Measurements from ENCODE around the gene UST.

The UST gene

DNA sequence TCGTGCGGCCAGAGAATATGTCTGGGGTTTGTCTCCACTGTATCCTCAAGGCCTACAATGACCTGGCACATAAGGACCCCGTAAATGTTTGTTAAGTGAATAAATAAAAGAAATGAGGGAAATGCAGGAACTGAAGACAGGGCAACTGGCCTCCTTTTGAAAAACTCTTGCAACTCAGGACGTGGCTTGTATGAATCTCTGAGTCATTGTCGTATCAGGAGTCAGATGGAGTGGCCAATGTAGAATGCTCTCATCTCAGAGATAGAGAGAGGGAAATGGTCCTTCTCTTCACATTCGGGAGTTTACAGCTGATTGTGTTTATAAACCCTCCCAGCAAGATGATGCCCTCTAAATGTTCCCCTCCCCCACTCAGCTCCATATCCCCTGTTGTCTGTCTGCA, 57.1 kb downstream of the UST start:
- no peak for DNase-seq (ENCODE audit: low read depth)

GRCh38 chr6:148805777-148806176, 58.9 kb downstream of the UST start:
- DNase-seq (ENCODE audit: low read depth): no peak

DNA sequence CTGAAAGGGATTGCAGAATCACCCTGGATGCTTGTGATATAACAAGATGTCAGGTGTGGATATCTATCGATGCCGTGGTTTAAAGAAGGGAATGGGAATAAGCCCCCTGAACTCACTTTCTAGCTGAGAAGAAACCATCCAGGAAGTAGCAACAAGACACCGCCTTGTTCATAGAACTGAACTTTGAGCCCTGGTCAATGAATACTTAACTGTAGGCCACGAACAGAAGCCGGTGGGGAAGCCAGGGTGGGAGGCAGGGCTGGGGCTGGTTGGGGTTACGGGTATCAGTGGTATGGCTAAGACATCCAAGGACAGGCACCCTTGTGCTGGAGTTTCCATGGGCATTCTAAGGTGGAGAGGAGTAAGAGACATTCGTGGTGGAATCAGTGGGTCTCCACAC, 61.0 kb downstream of the UST start:
- DNase-seq (ENCODE audit: low read depth): no peak

DNA sequence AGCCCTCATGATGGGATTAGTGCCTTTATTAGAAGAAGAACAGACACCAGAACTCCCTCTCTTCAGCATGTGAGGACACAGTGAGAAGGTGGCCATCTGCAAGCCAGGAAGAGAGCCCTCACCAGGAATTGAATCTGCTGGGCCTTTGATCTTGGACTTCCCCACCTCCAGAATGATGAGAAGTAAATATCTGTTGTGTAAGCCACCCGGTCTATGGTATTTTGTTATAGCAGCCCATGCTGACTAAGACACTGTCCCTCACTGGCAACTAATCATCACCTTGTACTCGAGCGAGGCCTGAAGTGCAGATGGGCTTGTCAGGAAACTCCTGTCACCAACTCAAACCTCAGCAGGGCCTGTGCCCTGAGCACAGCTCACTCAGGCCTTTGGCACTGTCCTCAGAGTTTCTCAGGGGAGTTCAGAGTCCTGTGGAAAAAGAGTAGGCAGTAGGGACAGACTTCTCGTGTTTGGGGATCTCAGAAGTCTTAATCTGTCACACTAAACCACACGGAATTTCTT, 62.0 kb downstream of the UST start:
- no peak for DNase-seq (ENCODE audit: low read depth)

GRCh38 chr6:148811459-148811858, 64.6 kb downstream of the UST start:
- DNase-seq (ENCODE audit: low read depth): no peak

DNA sequence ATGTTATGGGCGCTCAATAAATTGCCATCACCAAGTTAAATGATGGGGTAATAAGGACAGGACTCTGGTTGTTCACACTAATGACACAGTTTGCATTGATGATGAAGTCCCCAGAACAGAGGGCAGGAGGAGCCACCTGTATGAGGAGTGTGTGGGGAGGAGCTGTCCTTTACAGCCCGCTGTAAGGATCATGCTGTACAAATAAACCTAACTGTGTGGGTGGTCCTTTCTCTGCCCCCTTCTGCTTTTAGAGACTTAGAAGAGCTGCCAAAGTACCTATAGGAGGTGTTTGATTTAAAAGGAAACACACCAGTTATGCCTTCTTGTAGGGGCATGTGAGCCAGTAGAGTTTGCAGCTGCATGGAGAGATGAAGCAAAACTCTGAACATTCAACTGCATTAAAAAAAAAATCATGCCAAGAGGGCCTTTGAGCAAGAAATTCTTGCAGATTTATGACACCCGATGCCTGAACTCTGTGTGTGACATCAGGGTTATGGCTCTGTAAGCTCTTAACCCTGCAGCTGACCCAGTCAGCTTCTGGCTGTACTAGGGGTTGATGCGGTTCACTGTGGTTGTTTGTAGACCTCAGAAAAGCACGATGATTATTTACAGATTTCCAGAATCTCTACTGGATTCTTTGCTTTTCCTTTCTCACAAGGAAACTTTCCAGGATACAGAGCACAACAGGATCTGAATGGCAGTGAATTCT, 67.4 kb downstream of the UST start:
- no peak for DNase-seq (ENCODE audit: low read depth)

GRCh38 chr6:148814869-148815268, 68.0 kb downstream of the UST start:
- DNase-seq (ENCODE audit: low read depth): no peak

DNA sequence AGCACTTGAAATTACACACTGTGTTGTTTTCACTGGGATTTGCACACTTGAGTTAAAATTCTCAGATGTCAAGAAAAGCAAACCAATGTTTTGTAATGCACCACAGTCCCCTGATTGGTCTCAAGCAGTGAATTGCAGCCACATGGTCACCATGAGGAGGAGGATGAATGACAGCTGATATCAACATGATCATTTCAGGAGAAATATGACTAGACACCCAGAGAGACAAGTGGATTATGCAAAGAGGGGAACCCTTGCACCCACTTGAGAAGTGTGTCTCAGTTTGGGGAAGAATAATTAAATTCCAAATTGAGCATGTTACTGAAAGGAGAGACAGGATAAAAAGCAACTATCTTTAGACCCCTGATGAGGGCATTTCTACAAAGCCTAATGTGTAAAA, 69.3 kb downstream of the UST start:
- no peak for DNase-seq (ENCODE audit: low read depth)

- DNase-seq (ENCODE audit: low read depth): no peak
Measured at GRCh38 chr6:148817689-148818088, 70.9 kb downstream of the UST start.

DNA sequence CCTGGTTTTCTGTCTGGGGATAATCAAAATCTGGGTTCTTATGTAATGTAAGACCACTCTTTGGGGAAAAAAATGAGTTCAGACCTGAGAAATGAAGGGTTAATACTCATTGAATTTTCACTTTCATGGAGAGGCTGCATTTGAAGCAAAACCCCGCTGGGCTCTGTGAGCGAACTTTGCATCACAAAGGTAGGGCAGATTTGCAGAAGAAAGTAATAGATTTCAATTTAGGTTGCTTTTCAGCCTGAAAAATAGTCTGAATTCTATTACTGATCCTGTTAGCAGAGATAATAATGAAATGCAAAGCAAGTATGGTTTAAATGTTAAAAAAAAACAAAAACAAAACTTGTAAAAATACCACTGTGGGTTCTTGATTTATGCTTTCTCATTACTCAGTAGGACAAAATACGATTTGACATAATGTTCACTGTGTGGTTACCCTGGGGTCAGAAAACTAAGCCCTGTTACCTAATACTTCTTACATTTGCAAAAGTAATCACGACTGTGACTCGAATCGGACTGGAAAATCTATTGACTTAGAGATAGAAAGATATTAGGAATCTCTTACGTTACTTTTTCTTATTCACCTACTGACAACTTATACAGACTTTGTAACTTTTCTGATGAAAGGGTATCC, 72.2 kb downstream of the UST start:
- DNase-seq (ENCODE audit: low read depth): no peak

- DNase-seq (ENCODE audit: low read depth): no peak
Measured at GRCh38 chr6:148819852-148820251, 73.0 kb downstream of the UST start.

DNA sequence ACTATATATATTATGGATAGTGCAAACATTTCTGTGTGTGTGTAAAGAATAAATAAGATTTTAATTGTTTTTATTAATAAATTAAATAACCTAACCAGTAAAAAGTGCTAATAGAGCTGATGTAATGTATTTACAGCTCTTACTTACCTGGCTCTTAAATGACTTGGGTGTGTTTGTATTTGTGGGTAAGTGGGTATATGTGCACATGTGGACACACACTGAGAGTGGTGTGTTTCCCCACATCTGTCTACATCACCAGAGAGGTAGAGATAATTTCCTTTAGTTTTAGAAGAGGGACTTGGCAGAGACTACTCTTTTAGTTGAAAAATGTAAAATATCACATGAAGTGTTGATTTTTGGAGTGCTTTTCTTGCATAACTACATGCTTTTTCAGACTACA, 76.0 kb downstream of the UST start:
- no peak for DNase-seq (ENCODE audit: low read depth)

DNA sequence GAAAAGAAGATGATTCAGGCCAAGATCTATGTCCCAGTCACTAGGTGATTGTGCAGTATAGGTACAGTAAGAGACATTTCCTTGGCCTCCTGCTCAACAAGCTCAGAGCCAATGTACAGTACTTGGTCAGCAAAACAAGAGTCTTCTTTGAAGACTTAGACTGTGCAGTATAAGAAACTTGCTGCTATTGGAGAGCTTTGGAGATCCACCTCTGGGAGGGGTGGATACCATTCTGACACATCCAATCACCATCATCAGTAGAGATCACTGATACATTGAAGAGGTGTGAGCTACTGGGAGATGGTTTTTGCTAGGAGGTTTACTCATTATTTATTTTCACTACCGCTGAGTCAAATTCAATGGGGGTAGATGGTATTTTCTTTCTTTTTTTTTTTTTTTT, 77.5 kb downstream of the UST start:
- no peak for DNase-seq (ENCODE audit: low read depth)

GRCh38 chr6:148824960-148825359, 78.1 kb downstream of the UST start:
- no peak for DNase-seq (ENCODE audit: low read depth)

- no peak for DNase-seq (ENCODE audit: low read depth)
Measured at GRCh38 chr6:148825492-148825891, 78.7 kb downstream of the UST start.

DNA sequence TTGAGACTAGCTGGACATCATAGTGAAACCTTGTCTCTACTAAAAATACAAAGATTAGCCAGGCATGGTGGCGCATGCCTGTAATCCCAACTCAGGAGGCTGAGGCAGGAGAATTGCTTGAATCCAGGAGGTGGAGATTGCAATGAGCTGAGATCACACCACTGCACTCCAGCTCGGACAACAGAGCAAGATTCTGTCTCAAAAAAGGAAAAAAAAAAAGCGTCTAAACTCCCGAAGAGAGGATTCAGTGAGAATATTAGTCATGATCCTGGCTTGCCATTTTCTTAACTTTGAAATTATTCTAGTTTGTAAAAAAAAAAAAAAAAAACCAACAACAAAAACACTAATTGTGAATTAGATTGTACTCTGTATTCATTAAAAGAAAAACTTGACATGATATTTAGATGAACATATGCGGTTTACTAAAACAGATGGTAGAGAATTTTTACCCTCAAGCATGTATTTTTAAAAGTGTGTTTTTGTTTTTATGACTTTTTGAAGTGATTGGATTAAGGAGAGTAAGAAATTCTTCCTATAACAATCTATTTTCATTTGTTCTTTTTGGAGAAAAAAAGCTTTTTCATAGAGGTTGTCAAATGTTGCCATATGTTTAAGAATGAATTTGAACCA, 80.7 kb downstream of the UST start:
- no peak for DNase-seq (ENCODE audit: low read depth)

- no peak for DNase-seq (ENCODE audit: low read depth)
Measured at GRCh38 chr6:148828047-148828446, 81.2 kb downstream of the UST start.

- DNase-seq (ENCODE audit: low read depth): no peak
Measured at GRCh38 chr6:148829415-148830101, 82.7 kb downstream of the UST start.

DNA sequence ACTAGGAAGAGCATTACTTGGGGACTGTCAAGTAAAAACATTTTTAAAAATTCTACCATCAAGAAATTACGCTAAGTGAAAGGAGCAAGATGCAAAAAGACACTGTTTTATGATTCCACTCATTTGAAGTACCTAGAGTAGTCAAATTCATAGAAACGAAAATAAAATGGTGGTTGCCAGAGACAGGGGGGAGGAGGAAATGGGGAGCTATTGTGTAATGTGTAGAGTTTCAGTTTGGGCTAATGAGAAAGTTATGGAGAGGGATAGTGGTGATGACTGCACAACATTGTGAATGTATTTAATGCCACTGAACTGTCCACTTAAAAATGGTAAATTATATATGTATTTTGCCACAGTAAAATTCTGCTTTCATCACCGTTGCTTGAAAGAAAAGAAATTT, 83.8 kb downstream of the UST start:
- DNase-seq (ENCODE audit: low read depth): no peak

GRCh38 chr6:148831064-148831463, 84.2 kb downstream of the UST start:
- no peak for DNase-seq (ENCODE audit: low read depth)

- DNase-seq (ENCODE audit: low read depth): no peak
Measured at GRCh38 chr6:148831531-148831930, 84.7 kb downstream of the UST start.

GRCh38 chr6:148835920-148836441, 89.2 kb downstream of the UST start:
- DNase-seq (ENCODE audit: low read depth): no peak

DNA sequence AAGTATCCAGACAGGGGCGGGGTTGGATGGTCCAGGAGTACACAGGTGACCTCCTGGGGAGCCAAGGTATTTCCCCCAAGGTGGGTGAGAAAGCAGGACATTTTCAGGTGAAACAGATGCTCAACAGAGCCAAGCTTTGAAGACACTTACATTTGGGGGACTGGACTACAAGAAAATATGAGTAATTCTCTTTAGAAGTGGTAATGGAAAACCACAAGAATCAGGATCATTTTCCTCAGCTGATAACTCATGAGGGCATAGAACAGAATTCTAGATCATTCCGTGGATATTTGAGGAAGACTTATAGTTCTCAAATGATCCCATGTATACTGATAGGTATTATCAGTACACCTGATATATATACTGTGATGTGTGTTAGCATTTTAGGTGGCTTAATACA, 89.9 kb downstream of the UST start:
- no peak for DNase-seq (ENCODE audit: low read depth)

Measured in stimulated activated CD4-positive, alpha-beta T cell treated with anti-CD3 and anti-CD28 coated beads, Interleukin-2, amount 100 ng/mL, for 4 hours (primary cell).